ENCODE measurements around the gene SULT1E1.

Gene SULT1E1

DNA sequence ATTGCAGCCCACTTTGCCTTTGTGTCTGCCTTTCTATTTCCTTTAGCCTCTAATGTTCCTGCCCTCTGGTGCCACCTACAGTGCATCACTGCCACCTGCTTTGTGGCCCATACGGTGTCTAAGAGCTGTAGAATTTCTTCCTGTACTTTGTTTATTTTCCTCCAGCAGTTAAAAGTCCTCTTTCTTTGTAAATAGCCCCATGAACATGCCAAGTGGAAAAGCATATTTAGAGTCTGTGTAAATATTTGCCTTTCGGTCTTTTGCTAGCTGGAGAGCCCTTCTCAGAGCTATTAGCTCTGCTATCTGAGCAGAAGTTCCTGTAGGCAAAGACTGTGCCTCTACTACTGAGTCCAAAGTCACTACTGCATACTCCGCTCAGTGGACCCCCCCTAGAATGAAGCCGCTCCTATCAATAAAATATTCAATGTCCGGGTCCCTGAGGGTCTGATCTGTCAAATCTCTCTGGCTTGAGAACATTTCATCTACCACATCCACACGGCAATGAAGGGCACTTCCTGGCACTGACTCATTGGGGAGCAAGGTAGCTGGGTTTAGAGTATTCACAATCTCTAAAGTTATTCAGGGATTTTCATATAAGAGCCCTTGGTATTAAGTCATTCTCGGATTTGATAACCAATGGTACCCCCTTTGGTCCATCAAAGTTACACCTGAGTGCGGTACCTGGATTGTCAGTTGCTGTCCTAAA lies 36.3 kb downstream of the SULT1E1 start:
- H3K9ac ChIP-seq (ENCODE audit: low read length): no peak overlapping the region
- H3K79me2 ChIP-seq (ENCODE audit: low read length): no peaks in the 10 kb centered on the region
- no peaks in the 10 kb centered on the region for H4K20me1 ChIP-seq (ENCODE audit: insufficient read depth, low read length)
- H3K4me1 ChIP-seq (ENCODE audit: low read length): no peaks in the 10 kb centered on the region; the same call in 1 of the 2 replicates
- H3K36me3 ChIP-seq (replicated peaks; ENCODE audit: low read depth, low read length): no peaks in the 10 kb centered on the region
- no peak overlapping the region for H3K4me3 ChIP-seq (ENCODE audit: low read length)
- TF ChIP-seq CTCF (IDR thresholded peaks at IDR 0.05; ENCODE audit: low read depth, low read length) (peak; percentile 75), EZH2phosphoT487 (IDR thresholded peaks at IDR 0.05; ENCODE audit: low read depth) (no peak)
- peak overlapping the region; percentile 89 for H2AFZ ChIP-seq (ENCODE audit: low read depth, low read length)
- H3K27ac ChIP-seq (ENCODE audit: low read length): no peak overlapping the region
- H3K9me3 ChIP-seq (ENCODE audit: insufficient read depth, low read length): no peaks in the 10 kb centered on the region
- no peaks in the 10 kb centered on the region for H3K27me3 ChIP-seq (ENCODE audit: low read depth, low read length)
- H3K4me2 ChIP-seq (ENCODE audit: low read length): 0 out of 2 replicates have a peak overlapping the region, but pooled peaks have one; percentile 12

DNA sequence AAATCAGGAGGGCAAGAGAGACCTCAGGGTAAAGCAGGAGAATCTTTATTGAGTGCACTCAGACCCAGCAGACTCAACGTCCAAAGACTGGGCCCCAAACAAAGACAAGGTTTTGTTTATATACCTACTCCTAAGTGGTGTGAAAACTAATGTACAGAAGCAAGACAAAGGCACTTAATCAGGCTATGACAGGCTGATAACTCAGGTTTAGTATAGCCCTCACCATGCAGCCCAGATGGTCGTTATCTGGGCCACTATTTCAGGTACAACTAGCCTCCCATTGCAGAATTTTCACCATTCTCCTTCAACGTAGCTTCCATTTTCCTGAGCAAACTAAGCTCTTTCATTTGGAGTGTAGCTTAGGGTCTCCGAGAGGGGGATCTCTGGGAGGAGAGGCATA lies 36.9 kb downstream of the SULT1E1 start:
- Histone ChIP-seq H3K9me3 (ENCODE audit: insufficient read depth, low read length) (no peaks in the 10 kb centered on the region), H3K27me3 (ENCODE audit: low read depth, low read length) (no peaks in the 10 kb centered on the region), H4K20me1 (ENCODE audit: insufficient read depth, low read length) (no peaks in the 10 kb centered on the region), H3K9ac (ENCODE audit: low read length) (no peak overlapping the region), H3K36me3 (replicated peaks; ENCODE audit: low read depth, low read length) (no peaks in the 10 kb centered on the region), H3K4me1 (ENCODE audit: low read length) (no peaks in the 10 kb centered on the region; the same call in 1 of the 2 replicates), H3K4me2 (ENCODE audit: low read length) (0 out of 2 replicates have a peak overlapping the region, but pooled peaks have one; percentile 12), H3K79me2 (ENCODE audit: low read length) (no peaks in the 10 kb centered on the region), H3K4me3 (ENCODE audit: low read length) (no peak overlapping the region), H2AFZ (ENCODE audit: low read depth, low read length) (peak overlapping the region; percentile 89), H3K27ac (ENCODE audit: low read length) (no peak overlapping the region)
- no peak for TF ChIP-seq CTCF (IDR thresholded peaks at IDR 0.05; ENCODE audit: low read depth, low read length)
- no peak for TF ChIP-seq EZH2phosphoT487 (IDR thresholded peaks at IDR 0.05; ENCODE audit: low read depth)

DNA sequence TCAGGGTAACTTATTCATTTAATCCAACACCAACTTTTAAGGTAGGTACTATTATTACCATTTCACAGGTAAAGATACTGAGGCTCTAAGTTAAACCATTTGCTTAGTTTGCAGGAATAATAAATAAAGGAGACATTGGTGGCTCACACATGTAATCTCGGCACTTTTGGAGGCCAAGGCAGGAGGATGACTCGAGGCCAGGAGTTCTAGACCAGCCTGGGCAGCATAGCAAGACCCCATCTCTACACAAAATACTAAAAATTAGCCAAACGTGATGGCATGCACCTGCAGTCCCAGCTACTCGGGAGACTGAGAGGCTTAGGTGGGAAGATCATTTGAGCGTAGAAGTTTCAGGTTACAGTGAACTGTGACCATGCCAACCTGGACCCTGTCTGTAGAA lies 37.7 kb downstream of the SULT1E1 start:
- Histone ChIP-seq H3K4me2 (ENCODE audit: low read length) (no peak overlapping the region), H3K27me3 (ENCODE audit: low read depth, low read length) (no peaks in the 10 kb centered on the region), H3K79me2 (ENCODE audit: low read length) (no peaks in the 10 kb centered on the region), H3K9me3 (ENCODE audit: insufficient read depth, low read length) (no peaks in the 10 kb centered on the region), H3K27ac (ENCODE audit: low read length) (no peak overlapping the region), H3K36me3 (replicated peaks; ENCODE audit: low read depth, low read length) (no peaks in the 10 kb centered on the region), H3K4me3 (ENCODE audit: low read length) (no peak overlapping the region), H2AFZ (ENCODE audit: low read depth, low read length) (no peak overlapping the region), H4K20me1 (ENCODE audit: insufficient read depth, low read length) (no peaks in the 10 kb centered on the region), H3K4me1 (ENCODE audit: low read length) (no peaks in the 10 kb centered on the region; the same call in 1 of the 2 replicates), H3K9ac (ENCODE audit: low read length) (no peak overlapping the region)
- TF ChIP-seq CTCF (IDR thresholded peaks at IDR 0.05; ENCODE audit: low read depth, low read length) (no peak), EZH2phosphoT487 (IDR thresholded peaks at IDR 0.05; ENCODE audit: low read depth) (no peak)

- Histone ChIP-seq H3K27ac (ENCODE audit: low read length) (no peak overlapping the region), H4K20me1 (ENCODE audit: insufficient read depth, low read length) (no peaks in the 10 kb centered on the region), H3K79me2 (ENCODE audit: low read length) (no peaks in the 10 kb centered on the region), H3K4me2 (ENCODE audit: low read length) (no peak overlapping the region), H3K9ac (ENCODE audit: low read length) (no peak overlapping the region), H3K4me3 (ENCODE audit: low read length) (no peak overlapping the region), H3K36me3 (replicated peaks; ENCODE audit: low read depth, low read length) (no peaks in the 10 kb centered on the region), H2AFZ (ENCODE audit: low read depth, low read length) (no peak overlapping the region), H3K9me3 (ENCODE audit: insufficient read depth, low read length) (no peaks in the 10 kb centered on the region), H3K27me3 (ENCODE audit: low read depth, low read length) (no peaks in the 10 kb centered on the region), H3K4me1 (ENCODE audit: low read length) (no peaks in the 10 kb centered on the region; the same call in 1 of the 2 replicates)
- TF ChIP-seq CTCF (IDR thresholded peaks at IDR 0.05; ENCODE audit: low read depth, low read length): no peak
- no peak for TF ChIP-seq EZH2phosphoT487 (IDR thresholded peaks at IDR 0.05; ENCODE audit: low read depth)
Measured at GRCh38 chr4:69818060-69818639, 41.8 kb downstream of the SULT1E1 start.
